ENCODE results near the gene ADM. TPM values are rescaled to one million over a fixed set of nuclear protein-coding genes. Genes with fewer than 3 reads are reported as not detected.

ADM gene
- polyA plus RNA-seq, 2 of the 4 experiments (the other 2 are of a cell fraction) = 66.3 to 72.1 TPM

GRCh38 chr11:10301656-10302358 is 3.1 kb upstream of the ADM start:
- H3K27ac ChIP-seq = peak overlapping the region; percentile 94
- DNase-seq (ENCODE audit: low read depth in 1 of 2, low spot score in 1 of 2) (no peak), ATAC-seq (no peak), FAIRE-seq (no peak)
- H3K4me3 ChIP-seq = peak overlapping the region; percentile 75
- ChIA-PET POLR2A (interaction anchor here (5.0 kb wide), 1 partner anchor 543 kb away, joined by 53 read pairs; no protein-coding TSS in a partner anchor), CTCF (interaction anchor here (0.7 to 11.0 kb wide), 6 partner anchors 9 to 543 kb away, joined by 3 to 188 read pairs (median 36); no protein-coding TSS in a partner anchor)
- peak overlapping the region; percentile 92 for H3K4me2 ChIP-seq
- no peaks in the 10 kb centered on the region for H3K9me3 ChIP-seq
- TF ChIP-seq TP53 (CRISPR knock-in tag; IDR thresholded peaks at IDR 0.05) = no peak
- 0 out of 2 replicates have a peak, but pooled peaks have one; percentile 57 for TF ChIP-seq RARB (CRISPR knock-in tag; IDR thresholded peaks at IDR 0.05)
- peaks cover 13% of the 10 kb centered on the region for H3K4me1 ChIP-seq
- 16% methylated on average over 9 of the region's 9 CpGs for whole genome bisulfite sequencing (ENCODE audit: missing lambda C conversion rate)

GRCh38 chr11:10302359-10302743 is 2.5 kb upstream of the ADM start:
- ATAC-seq (no peak), DNase-seq (ENCODE audit: low read depth in 1 of 2, low spot score in 1 of 2) (no peak), FAIRE-seq (no peak)
- Histone ChIP-seq H3K4me3 (peak overlapping the region; percentile 75), H3K9me3 (no peaks in the 10 kb centered on the region), H3K4me2 (peak overlapping the region; percentile 92), H3K4me1 (peaks cover 13% of the 10 kb centered on the region), H3K27ac (peak overlapping the region; percentile 94)
- CTCF ChIA-PET = interaction anchor here (0.6 to 11.0 kb wide), 7 partner anchors 11 to 543 kb away, joined by 3 to 188 read pairs (median 11); no protein-coding TSS in a partner anchor
- 28% methylated on average over 10 of the region's 10 CpGs for WGBS (ENCODE audit: missing lambda C conversion rate)
- POLR2A ChIA-PET = interaction anchor here (0.6 to 5.0 kb wide), 6 partner anchors 14 to 544 kb away, joined by 3 to 53 read pairs (median 3); partner anchors contain the start of gene EIF4G2
- TF ChIP-seq FOXS1 (CRISPR knock-in tag; IDR thresholded peaks at IDR 0.05) = no peak
- no peak for TF ChIP-seq CBX8 (IDR thresholded peaks at IDR 0.05)
- TF ChIP-seq REST (IDR thresholded peaks at IDR 0.05) = peak; percentile 17; the same call in 1 of the 2 replicates

GRCh38 chr11:10302744-10303557 is 1.9 kb upstream of the ADM start:
- ChIA-PET POLR2A (interaction anchor here (0.6 to 5.0 kb wide), 8 partner anchors 15 to 544 kb away, joined by 3 to 53 read pairs (median 3); partner anchors contain the start of genes CTR9 and EIF4G2), CTCF (interaction anchor here (0.6 to 11.0 kb wide), 15 partner anchors 12 to 554 kb away, joined by 3 to 188 read pairs (median 5); no protein-coding TSS in a partner anchor)
- Histone ChIP-seq H3K27ac (peak overlapping the region; percentile 94), H3K9me3 (no peaks in the 10 kb centered on the region), H3K4me2 (peak overlapping the region; percentile 92), H3K4me3 (peak overlapping the region; percentile 75), H3K4me1 (peaks cover 13% of the 10 kb centered on the region)
- no peak for FAIRE-seq
- under 1% methylated on average over 53 of the region's 56 CpGs for WGBS (ENCODE audit: missing lambda C conversion rate)
- DNase-seq (ENCODE audit: low read depth in 1 of 2, low spot score in 1 of 2) = peak in 1 of 2 experiments; percentile 67
- ATAC-seq = peak; percentile 2 to 8; a peak in 3 of 6 replicates
- TF ChIP-seq TFCP2L1 (CRISPR knock-in tag; IDR thresholded peaks at IDR 0.05) (no peak), ZFP36 (IDR thresholded peaks at IDR 0.05; ENCODE audit: borderline replicate concordance, partially characterized antibody) (no peak), EHF (CRISPR knock-in tag; IDR thresholded peaks at IDR 0.05) (no peak), MAFK (IDR thresholded peaks at IDR 0.05; ENCODE audit: partially characterized antibody) (no peak), FOSB (CRISPR knock-in tag; IDR thresholded peaks at IDR 0.05) (no peak), FOXS1 (CRISPR knock-in tag; IDR thresholded peaks at IDR 0.05) (no peak), RARB (CRISPR knock-in tag; IDR thresholded peaks at IDR 0.05) (no peak), POLR2AphosphoS2 (conservative IDR thresholded peaks at IDR 0.05; ENCODE audit: low read length) (no peak), EHMT2 (IDR thresholded peaks at IDR 0.05; ENCODE audit: low read depth) (no peak), KDM1A (IDR thresholded peaks at IDR 0.05; ENCODE audit: low read depth) (no peak), FOSL2 (IDR thresholded peaks at IDR 0.05) (no peak), FOSL2 (CRISPR knock-in tag; IDR thresholded peaks at IDR 0.05) (no peak), HMGXB4 (CRISPR knock-in tag; IDR thresholded peaks at IDR 0.05; ENCODE audit: borderline replicate concordance) (no peak), HES2 (IDR thresholded peaks at IDR 0.05) (no peak), JUNB (IDR thresholded peaks at IDR 0.05) (no peak), HOXB13 (CRISPR knock-in tag; IDR thresholded peaks at IDR 0.05; ENCODE audit: low read depth) (no peak), HDAC2 (IDR thresholded peaks at IDR 0.05) (no peak), ESRRA (IDR thresholded peaks at IDR 0.05; ENCODE audit: borderline replicate concordance, low read length) (no peak), MAX (IDR thresholded peaks at IDR 0.05) (peak; percentile 68), BCL3 (IDR thresholded peaks at IDR 0.05) (no peak)

Measured in A549 (cell line).